Fibroblast of skin of scalp (primary cell): ENCODE results near the gene RAD1.

Experiments used
- DNase-seq: peaks from one replicate; pipeline ENCODE4 v3.0.0-alpha.2; 2013

Gene RAD1

GRCh38 chr5:34916518-34916917 lies 1.2 kb upstream of the RAD1 start:
- no peak for DNase-seq

GRCh38 chr5:34915856-34916192 lies 520 bp upstream of the RAD1 start:
- DNase-seq = no peak

GRCh38 chr5:34914671-34915138 lies 599 bp downstream of the RAD1 start:
- no peak for DNase-seq

- DNase-seq = peak; percentile 63
These were observed 2.2 kb downstream of the RAD1 start for GRCh38 chr5:34913072-34913471.

- DNase-seq = peak; percentile 20
These were observed 9.7 kb downstream of the RAD1 start for GRCh38 chr5:34905564-34905963.

GRCh38 chr5:34903260-34903659 lies 12.0 kb downstream of the RAD1 start:
- DNase-seq = no peak

- no peak for DNase-seq
These were observed 14.7 kb downstream of the RAD1 start for GRCh38 chr5:34900652-34901051.

GRCh38 chr5:34899066-34899465 lies 16.2 kb downstream of the RAD1 start:
- DNase-seq = no peak

GRCh38 chr5:34898258-34898895 lies 16.9 kb downstream of the RAD1 start:
- peak; percentile 77 for DNase-seq

- peak; percentile 23 for DNase-seq
These were observed 17.7 kb downstream of the RAD1 start for GRCh38 chr5:34897646-34898045.

GRCh38 chr5:34895641-34896419 lies 19.5 kb downstream of the RAD1 start:
- no peak for DNase-seq

- DNase-seq = no peak
These were observed 20.6 kb downstream of the RAD1 start for GRCh38 chr5:34894716-34895115.

GRCh38 chr5:34892414-34892813 lies 22.9 kb downstream of the RAD1 start:
- no peak for DNase-seq

- DNase-seq = peak; percentile 85
These were observed 23.3 kb downstream of the RAD1 start for GRCh38 chr5:34891981-34892380.

GRCh38 chr5:34889394-34889793 lies 25.9 kb downstream of the RAD1 start:
- DNase-seq = no peak

- no peak for DNase-seq
These were observed 28.7 kb downstream of the RAD1 start for GRCh38 chr5:34886392-34887119.

GRCh38 chr5:34881246-34881645 lies 34.1 kb downstream of the RAD1 start:
- DNase-seq = no peak

GRCh38 chr5:34876275-34876674 lies 39.0 kb downstream of the RAD1 start:
- DNase-seq = no peak

GRCh38 chr5:34870382-34870781 lies 44.9 kb downstream of the RAD1 start:
- no peak for DNase-seq

- DNase-seq = no peak
These were observed 46.0 kb downstream of the RAD1 start for GRCh38 chr5:34869256-34869655.

- no peak for DNase-seq
These were observed 46.5 kb downstream of the RAD1 start for GRCh38 chr5:34868791-34869190.

GRCh38 chr5:34867660-34868059 lies 47.6 kb downstream of the RAD1 start:
- no peak for DNase-seq

- no peak for DNase-seq
These were observed 48.3 kb downstream of the RAD1 start for GRCh38 chr5:34866989-34867471.
